T1000 (cell line): ENCODE measurements around the gene OBP2A.

Source experiments
- DNase-seq: peaks from one replicate; lab custom pipeline; 2025; ENCODE audit warnings: mixed read lengths; lab: John Stamatoyannopoulos, UW

Gene OBP2A

GRCh38 chr9:135552021-135552697, 6.2 kb downstream of the OBP2A start:
- DNase-seq = no peak

- no peak for DNase-seq
Measured at GRCh38 chr9:135552698-135553171, 6.8 kb downstream of the OBP2A start.

GRCh38 chr9:135554718-135555117, 8.8 kb downstream of the OBP2A start:
- DNase-seq = no peak

GRCh38 chr9:135555203-135555602, 9.3 kb downstream of the OBP2A start:
- DNase-seq = no peak

- DNase-seq = no peak
Measured at GRCh38 chr9:135555910-135556309, 10.0 kb downstream of the OBP2A start.

GRCh38 chr9:135559606-135560005, 13.7 kb downstream of the OBP2A start:
- no peak for DNase-seq

GRCh38 chr9:135561391-135562234, 15.7 kb downstream of the OBP2A start, which contains the start of gene PAEP:
PAEP (plus strand) TSS chr9:135561756.
- DNase-seq = no peak

GRCh38 chr9:135562235-135562745, 16.4 kb downstream of the OBP2A start:
- DNase-seq = no peak

- DNase-seq = no peak
Measured at GRCh38 chr9:135563039-135563476, 17.1 kb downstream of the OBP2A start.

GRCh38 chr9:135563858-135564257, 17.9 kb downstream of the OBP2A start:
- DNase-seq = no peak

GRCh38 chr9:135565141-135565628, 19.3 kb downstream of the OBP2A start:
- DNase-seq = no peak

- DNase-seq = no peak
Measured at GRCh38 chr9:135565636-135566035, 19.7 kb downstream of the OBP2A start.

GRCh38 chr9:135566552-135566951, 20.6 kb downstream of the OBP2A start:
- no peak for DNase-seq

GRCh38 chr9:135567311-135567710, 21.4 kb downstream of the OBP2A start:
- no peak for DNase-seq

- DNase-seq = no peak
Measured at GRCh38 chr9:135568026-135568425, 22.1 kb downstream of the OBP2A start.

- DNase-seq = no peak
Measured at GRCh38 chr9:135570456-135570855, 24.5 kb downstream of the OBP2A start.

- no peak for DNase-seq
Measured at GRCh38 chr9:135572233-135572632, 26.3 kb downstream of the OBP2A start.

- DNase-seq = no peak
Measured at GRCh38 chr9:135573124-135573523, 27.2 kb downstream of the OBP2A start.

- no peak for DNase-seq
Measured at GRCh38 chr9:135574331-135574730, 28.4 kb downstream of the OBP2A start.

- DNase-seq = no peak
Measured at GRCh38 chr9:135574943-135575342, 29.0 kb downstream of the OBP2A start.

- DNase-seq = no peak
Measured at GRCh38 chr9:135575995-135576631, 30.2 kb downstream of the OBP2A start.

- DNase-seq = no peak
Measured at GRCh38 chr9:135577256-135577655, 31.3 kb downstream of the OBP2A start.
